HG02571 (cell line): ENCODE measurements around the gene PAK4.

Experiments
- ATAC-seq: cut with Tn5 transposase; IDR thresholded peaks from one replicate; pipeline ENCODE4 v1.9.1; 2021; ENCODE audit warnings: mild to moderate bottlenecking, moderate library complexity; ENCODE audit not compliant: unreplicated experiment

Gene PAK4

DNA sequence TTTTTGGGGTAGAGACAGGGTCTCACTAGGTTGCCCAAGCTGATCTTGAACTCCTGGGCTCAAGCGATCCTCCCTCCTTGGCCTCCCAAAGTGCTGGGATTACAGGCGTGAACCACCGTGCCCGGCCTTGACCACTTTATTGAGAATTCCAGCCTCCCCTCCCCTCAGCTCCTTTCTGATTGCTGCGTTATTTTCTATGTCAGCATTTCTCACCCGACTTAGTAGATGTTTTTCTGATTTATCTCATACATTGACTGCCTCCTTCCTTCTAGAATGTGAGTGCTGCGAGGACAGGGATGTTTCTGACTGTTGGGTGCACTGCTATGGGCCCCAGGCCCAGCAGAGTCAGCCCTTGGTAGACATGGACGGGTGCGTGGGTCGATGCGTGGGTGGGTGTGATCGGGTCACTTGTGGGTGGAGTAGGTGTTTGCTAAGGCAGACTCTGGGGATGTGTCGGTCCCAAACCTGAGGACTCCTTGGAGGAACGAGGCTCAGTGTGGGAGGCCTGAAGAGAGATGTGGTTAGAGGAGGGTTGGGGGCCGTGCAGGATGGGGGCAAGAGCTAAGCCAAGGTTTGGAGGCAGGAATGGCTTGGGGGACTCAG is 37.0 kb downstream of the PAK4 start:
- no peak for ATAC-seq

DNA sequence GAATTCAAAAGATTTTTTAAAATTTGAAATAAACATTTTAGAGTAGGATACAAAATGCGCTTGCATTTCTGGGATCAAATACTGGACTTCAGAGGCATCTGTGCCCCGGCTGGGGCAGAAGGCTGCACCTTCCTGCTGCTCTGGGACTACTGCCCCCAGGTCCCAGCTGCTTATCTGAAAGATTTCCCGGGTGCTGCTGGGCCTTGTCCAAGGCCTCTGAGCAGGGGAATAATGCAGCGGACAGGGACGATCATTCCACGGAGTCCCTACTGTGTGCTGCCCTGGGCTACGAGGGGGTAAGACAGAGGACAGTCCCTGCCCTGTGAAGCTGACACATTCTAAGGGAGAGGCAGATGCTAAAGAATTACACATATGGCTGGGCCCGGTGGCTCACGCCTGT is 38.0 kb downstream of the PAK4 start:
- no peak for ATAC-seq

DNA sequence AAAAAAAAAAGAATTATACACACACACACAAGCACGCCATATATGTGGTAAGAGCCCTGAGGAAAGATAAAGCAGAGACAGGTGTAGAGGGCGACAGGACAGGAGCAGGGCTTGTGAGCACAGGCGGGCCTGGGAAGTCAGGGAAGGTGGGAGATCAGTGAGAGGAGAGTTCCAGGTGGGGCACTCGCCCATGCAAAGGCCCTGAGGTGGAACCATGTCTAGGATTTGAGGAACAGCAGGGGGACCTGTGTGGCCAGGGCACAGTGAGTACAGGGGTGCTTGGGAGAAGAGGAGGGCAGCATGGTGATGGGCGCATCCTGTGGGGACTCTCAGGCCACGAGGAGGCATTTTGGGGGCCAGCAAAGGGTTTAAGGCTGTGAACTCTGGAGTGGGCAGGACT is 38.7 kb downstream of the PAK4 start:
- ATAC-seq = no peak

DNA sequence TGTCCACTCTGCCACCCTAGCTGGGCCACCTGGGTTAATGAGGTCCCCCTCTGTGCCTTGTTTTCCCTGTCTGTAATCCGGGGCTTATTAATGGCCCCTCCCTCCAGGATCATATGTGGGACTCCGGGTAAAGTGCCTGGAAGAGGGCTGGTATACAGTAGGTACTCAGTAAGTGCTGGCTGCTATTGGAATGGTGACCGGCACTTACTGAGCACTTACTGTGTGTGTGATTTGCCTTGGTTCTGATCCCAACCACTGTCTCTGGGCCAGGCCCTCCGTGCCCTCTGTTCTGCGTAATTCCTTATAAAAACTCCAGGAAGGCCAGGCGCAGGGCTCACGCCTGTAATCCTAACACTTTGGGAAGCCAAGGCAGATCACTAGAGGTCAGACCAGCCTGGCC is 40.3 kb downstream of the PAK4 start:
- no peak for ATAC-seq

DNA sequence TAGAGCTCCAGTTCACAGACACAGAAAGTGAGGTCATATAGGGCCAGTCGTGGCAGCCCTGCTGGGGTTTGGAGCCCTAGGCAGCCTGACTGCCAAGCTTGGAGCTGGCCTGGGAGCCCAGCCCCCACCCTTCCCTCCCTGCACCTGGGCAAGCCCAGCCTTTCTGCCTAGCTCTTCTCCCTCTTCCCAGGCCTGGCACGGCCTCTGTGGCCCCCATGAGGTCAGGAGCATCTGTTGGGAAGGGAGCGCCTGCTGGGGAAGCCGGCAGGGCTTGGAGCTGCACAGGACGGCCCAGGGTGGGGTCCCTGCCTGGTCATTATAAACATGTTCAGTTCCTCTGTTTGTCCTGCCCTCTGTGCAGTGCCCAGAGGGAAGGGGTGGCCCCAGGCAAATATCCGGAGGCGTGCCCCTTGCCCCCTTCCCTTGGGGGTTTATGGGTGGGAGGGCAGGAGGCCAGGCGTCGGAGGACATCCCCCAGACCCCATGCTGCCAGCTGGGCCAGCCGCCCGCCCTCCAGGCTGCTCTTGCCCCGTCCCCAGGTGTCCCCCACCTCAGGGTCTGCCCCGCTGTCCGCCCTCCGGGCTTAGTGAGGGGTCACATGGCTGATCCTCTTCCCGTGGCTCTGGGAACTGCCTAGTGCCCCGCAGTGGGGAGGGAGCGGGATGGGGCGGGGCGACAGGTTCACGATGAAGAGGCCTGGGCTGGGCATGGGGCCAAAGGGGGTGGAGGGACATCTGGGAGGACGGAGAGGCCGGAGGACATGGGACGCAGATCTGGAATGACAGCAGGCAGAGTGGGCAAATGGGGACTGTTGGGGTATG is 41.2 kb downstream of the PAK4 start:
- no peak for ATAC-seq

DNA sequence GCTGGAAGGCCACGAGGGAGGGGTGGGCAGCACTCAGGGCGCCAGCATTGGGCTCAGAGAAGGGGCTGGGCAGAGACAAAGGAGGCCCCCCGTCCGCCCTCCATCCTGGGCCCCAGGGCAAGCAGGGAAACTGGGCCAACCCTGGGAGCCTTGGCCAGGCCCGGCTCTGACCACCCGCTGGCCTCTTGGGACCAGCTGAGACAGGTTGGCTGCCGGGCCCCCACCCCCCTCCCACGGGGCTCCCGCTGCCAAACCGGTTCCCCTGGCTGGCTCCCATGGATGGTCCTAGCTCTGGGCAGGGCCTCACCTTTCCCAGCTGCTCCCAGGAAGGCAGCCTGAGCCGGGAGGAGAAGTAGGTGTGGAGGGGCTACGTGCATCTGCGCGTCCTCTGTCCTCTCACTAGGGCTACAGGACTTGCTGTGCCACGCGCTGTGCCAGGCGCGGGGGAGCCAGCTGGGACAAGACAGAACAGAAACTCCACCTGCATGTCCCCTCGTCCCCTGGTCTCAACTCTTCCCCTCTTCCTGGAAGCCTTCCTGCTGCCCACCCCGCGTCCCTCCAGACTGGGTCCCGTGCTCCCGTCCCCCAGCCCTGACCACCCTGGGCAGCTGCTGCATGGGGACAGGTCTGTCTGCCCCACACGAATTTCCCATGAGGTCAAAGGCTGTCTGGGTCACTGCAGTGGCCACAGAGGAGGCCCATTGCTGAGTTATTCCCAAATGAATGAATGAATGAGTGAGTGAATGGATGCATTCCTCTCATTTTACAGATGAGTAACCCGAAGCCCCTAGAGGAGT is 42.1 kb downstream of the PAK4 start:
- no peak for ATAC-seq

DNA sequence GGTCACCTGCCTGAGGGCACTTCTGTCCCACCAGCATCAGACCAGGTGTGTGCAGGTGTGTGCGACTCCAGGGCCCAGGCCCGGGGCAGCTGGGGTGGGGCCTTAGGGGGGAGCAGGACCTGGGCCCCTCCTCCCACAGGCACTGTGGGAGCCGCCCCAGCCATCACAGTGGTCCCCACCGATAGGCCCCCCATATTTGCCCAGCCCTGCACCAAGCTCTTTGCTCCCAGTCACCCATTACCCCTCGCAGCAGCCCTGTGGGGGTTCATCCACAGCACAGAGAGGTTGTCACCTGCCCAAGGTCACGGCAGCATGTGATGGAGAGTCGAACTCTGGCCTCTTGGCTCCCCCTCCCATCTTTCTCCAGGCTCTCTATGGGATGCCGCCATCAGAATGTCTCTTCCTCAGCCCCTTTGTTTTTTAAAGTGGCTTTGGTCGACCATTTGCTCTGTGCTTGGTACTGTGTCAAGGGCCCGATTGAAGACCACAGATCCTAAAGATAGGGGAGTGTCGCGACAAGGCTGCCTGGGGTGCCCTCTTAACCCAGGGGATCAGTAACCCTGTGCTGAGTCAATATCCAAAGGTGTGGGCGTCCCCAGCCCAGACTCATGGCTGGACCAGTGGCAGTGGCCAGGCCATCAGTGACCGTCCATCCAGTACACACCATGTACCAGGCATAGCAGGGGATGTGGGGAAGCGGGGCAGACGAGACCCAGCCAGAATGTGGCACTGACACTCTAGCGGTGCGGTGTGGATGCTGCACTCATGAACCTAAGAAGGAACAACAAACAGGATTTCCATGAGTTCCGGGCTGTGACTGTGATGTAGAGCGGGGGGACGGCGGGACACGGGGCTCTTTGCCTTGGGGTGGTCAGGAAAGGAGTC is 42.9 kb downstream of the PAK4 start:
- ATAC-seq = no peak

DNA sequence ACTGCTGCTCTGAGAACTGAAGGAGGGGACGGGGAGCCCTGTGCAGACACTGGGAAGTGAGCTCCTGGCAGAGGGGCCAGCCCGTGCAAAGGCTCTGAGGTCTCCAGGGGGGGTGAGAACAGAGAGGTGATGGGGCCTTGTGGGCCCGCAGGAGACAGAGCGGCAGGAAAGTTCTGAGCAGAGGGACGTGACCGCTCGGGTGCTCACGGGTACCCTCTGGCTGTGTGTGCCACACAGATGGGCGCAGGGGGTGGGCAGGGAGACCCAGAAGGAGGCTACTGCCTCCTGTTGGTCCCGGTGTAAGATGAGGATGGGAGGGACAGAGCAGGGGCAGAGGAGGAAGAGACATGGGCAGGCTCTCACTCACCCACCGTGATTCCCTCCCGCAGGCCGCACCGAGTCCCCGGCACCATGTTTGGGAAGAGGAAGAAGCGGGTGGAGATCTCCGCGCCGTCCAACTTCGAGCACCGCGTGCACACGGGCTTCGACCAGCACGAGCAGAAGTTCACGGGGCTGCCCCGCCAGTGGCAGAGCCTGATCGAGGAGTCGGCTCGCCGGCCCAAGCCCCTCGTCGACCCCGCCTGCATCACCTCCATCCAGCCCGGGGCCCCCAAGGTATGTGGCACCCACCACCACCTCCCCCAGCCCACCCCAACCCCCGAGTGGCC is 43.7 kb downstream of the PAK4 start:
- ATAC-seq = no peak

DNA sequence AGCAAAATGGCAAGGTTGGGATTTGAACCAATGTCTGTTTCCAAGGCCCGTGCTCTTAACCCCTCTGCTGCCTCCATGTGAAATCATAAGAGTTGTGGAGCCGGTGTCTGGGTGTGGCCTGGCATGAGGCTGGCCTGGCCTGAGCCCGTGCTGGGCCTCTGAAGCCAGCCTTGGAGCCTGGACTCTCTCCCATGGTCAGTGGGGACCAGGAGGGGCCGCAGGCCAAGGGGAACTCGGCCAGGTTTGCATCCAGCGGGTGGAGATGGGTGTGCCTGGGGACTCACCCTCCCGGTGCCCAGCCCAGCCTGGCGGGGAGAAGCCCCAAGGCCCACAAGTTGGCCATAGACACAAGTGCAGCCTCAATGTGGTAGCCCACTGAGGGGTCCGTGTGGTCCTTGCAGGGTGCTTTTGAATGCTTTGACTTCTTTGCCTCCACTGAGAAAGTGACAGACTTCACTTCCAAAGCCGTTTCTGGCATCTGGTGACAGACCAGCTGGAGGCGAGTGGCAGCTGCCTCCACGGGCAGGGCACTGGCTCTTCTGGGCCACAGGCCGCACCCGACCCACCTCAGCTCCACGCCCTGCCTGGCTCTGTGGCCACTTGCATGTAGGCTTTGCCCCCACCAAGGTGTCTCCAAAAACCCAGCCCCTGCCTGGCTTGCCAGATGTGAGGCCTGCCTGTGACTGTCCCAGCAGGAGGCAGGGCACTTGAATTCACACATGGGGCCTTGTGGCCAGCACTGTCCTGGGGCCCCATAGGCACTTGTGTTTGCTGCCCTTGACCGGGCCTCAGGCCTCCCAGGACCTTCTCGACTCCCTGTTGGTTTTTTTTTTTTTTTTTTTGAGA is 45.0 kb downstream of the PAK4 start:
- no peak for ATAC-seq

DNA sequence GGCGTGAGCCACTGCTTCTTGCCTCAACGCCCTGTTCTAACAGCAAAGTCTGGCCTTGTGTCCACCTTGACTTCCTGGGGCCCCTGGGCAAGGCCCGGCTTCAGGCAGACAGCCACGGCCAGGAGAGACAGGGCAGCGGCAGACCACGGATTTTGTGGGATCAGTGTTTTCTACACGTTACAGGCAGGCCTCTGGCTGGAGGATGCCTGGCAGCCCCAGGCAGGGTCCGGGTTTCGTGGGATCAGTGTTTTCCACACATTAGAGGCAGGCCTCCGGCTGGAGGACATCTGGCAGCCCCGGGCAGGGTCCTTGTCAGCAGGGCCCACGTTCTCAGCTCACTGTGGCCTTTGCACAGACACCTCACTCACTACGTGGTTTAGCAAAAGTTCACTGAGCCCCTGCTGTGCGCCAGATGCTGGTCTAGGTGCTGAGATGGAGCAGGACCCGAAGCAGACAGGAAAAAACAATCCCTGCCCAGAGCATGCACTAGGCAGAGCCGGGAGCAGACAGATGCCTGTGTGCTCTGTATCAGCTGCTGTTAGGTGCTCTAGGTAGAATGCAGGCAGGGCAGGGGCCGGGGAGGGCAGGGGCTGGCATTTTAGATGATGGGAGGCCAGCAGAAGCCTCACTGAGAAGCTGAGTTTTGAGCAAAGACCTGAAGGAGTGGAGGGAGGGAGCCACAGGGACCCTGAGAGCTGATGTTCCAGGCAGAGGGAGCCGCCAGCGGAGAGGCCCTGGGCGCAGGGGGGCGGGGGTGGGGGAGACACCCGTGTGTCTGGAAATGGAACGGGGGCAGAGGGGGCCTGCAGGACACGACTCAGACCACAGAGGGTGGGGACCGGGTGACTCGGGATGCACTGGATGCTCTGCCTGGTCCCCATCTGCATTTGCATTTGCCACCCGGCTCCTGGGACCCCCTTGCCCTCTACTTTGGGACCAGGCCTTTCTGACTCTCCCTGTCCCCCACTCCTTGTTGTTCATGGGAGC is 46.2 kb downstream of the PAK4 start:
- ATAC-seq = no peak

DNA sequence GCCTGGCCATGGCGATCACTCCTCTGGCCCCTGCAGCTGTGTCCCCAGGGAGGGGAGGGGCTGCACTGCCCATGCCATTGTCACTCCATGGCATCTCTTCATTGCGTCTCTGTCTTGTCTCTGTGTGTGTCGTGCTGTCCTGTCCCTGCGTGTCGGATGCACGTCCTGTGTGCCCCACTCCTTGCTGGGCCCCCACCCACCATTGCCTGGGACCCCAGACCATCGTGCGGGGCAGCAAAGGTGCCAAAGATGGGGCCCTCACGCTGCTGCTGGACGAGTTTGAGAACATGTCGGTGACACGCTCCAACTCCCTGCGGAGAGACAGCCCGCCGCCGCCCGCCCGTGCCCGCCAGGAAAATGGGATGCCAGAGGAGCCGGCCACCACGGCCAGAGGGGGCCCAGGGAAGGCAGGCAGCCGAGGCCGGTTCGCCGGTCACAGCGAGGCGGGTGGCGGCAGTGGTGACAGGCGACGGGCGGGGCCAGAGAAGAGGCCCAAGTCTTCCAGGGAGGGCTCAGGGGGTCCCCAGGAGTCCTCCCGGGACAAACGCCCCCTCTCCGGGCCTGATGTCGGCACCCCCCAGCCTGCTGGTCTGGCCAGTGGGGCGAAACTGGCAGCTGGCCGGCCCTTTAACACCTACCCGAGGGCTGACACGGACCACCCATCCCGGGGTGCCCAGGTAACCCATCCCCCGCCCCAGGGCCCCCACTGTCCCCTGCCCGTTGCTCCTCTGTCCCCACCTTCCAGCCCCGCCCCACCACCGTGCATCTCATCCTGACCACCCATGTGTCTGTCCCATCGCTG is 47.3 kb downstream of the PAK4 start:
- no peak for ATAC-seq

DNA sequence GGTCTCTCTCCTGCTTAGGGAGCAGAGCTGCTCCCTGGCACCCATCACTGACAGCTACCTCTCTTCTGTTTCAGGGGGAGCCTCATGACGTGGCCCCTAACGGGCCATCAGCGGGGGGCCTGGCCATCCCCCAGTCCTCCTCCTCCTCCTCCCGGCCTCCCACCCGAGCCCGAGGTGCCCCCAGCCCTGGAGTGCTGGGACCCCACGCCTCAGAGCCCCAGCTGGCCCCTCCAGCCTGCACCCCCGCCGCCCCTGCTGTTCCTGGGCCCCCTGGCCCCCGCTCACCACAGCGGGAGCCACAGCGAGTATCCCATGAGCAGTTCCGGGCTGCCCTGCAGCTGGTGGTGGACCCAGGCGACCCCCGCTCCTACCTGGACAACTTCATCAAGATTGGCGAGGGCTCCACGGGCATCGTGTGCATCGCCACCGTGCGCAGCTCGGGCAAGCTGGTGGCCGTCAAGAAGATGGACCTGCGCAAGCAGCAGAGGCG is 48.0 kb downstream of the PAK4 start:
- ATAC-seq = no peak

DNA sequence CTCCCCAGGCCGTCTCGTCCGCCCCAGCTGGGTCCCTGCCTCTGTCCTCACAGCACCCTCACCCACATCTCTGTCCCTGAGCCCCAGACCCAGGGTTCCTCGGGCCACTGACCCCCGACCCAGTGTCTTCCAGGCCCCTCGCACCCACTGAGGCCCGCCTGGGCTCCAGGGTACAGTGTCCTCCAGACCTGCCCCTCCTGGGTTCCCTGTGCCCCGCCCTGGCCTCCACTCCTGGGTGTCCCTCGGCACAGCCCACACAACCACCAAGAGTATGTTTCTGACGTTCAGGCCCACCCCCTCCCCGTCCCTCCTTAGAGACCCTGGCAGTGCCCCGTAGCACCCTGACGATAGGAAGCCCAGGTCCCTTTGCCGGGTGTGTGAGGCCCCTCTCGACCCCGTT is 48.6 kb downstream of the PAK4 start:
- ATAC-seq = no peak

DNA sequence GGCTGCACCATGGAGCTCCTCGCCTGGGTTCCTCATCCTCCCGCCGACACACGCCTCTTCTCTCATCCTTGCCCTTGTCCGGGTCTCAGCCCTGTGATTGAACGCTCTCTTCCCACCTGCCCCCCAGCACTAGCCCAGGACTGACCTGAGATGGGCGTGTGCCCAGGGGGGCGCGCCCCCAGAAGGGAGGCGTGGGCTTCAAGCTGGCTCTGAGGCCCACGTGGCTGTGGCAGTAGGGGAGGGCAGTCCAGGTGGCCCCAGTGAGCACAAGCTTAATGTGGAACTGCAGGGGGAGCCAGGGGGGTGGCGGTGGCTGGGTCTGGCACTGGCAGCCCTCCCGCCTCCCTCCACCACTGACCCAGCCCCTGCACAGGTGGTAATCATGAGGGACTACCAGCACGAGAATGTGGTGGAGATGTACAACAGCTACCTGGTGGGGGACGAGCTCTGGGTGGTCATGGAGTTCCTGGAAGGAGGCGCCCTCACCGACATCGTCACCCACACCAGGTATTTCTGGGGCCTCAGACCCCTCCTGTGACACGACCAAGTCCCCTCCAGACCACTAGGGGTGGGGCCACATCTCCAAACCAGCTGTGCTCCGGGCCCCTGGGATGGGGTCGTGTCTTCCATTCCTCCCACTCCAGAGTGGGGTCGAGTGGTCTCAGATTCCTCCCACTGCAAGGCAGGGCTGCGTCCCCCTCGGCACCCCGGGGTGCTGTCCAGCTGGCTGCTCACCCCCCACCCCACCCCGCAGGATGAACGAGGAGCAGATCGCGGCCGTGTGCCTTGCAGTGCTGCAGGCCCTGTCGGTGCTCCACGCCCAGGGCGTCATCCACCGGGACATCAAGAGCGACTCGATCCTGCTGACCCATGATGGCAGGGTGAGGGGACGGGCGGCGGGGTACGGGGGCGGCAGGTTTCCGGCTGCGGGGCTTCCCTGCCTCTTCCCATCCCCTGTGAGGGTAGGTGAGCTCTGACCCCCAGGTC is 49.3 kb downstream of the PAK4 start:
- no peak for ATAC-seq

DNA sequence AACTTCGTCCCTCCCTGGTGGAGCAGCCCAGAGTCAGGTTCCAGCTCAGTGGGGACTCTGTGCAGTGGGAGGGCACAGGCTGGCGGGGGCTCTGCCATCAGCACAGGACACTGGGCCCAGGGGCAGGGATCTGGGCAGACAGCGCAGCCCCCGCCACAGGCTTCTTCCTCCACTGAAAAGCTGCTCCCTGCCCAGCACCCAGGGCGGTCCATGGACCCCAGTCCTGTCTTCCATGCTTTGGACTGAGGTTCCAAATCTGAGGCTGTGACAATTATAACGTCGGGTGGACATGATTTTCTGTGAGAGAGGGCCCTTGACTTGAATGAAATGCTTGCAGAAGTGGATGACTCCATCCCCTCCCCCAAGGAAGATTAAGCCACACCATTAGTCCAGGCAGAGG is 50.0 kb downstream of the PAK4 start:
- no peak for ATAC-seq

DNA sequence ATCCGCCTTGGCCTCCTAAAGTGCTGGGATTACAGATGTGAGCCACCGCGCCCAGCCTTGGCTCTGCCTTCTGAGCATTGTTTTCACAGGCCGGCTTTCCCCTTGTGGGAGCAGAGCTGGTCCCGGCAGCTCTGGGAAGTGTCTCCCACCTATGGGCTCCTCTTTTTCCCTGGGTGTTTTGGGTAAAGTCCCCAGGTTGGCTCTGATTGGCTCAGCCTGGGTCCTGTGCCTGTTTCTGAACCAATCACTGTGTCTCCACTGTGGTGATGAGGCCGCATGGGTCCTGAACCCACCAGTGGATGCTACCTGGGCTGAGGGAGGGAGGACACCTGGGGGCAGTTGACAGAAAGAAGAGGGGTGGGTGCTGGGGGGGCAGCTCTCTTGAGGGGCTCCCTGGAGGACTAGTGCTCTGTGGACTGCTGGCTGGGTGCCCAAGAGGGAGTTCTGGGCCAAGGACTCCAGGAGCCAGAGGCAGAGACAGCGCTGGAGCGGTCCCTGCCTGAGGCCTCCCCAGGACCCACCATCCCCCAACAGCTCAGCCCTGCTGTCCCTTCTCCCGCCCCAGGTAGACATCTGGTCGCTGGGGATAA is 51.6 kb downstream of the PAK4 start:
- no peak for ATAC-seq
